GM12878 (cell line): Measurements from ENCODE around the gene SEC16B. TPM values are rescaled to one million over a fixed set of nuclear protein-coding genes. Genes with fewer than 3 reads are reported as not detected.
A peak's percentile ranks its signal among the peaks of the same experiment; 100 is the strongest.

Source experiments
- CBX3 ChIP-seq: fragments of 200-600 bp; sonication (generic); IDR thresholded peaks from 2 replicates; pipeline ENCODE4 v1.6.1; 2016; ENCODE audit warnings: low read depth, borderline replicate concordance
- CHD1 ChIP-seq: IDR thresholded peaks from 2 replicates; pipeline ENCODE4 v1.6.1; 2012; ENCODE audit warnings: low read depth, low read length, improper control_type of control experiment
- GABPA ChIP-seq: IDR thresholded peaks from 2 replicates; pipeline ENCODE4 v1.6.1; 2014; ENCODE audit warnings: antibody characterized with exemption, low read depth, mild to moderate bottlenecking, inconsistent platforms
- HCFC1 ChIP-seq: fragments of 150-350 bp; IDR thresholded peaks from 2 replicates; pipeline ENCODE4 v1.6.1; 2014; ENCODE audit warnings: low read length
- NFIC ChIP-seq: IDR thresholded peaks from 2 replicates; pipeline ENCODE4 v1.6.1; 2012; ENCODE audit warnings: low read depth, mild to moderate bottlenecking, inconsistent platforms, low read length, moderate library complexity
- REST ChIP-seq: IDR thresholded peaks from 2 replicates; pipeline ENCODE4 v1.6.1; 2012; ENCODE audit warnings: mild to moderate bottlenecking, low read depth, low read length
- SMAD5 ChIP-seq: IDR thresholded peaks from 2 replicates; pipeline ENCODE4 v1.6.1; 2016; ENCODE audit warnings: antibody characterized with exemption, low read depth
- SRF ChIP-seq, 2 experiments: IDR thresholded peaks; 2 replicates each; pipeline ENCODE4 v1.6.1; 2011; ENCODE audit warnings: low read depth in 2 of 2, low read length in 2 of 2, mild to moderate bottlenecking in 1 of 2, moderate library complexity in 1 of 2
- SUPT20H ChIP-seq: IDR thresholded peaks from 2 replicates; pipeline ENCODE4 v1.6.1; 2011; ENCODE audit warnings: low read depth, mild to moderate bottlenecking, low read length, moderate library complexity, borderline replicate concordance; ENCODE audit not compliant: control insufficient read depth
- YBX1 ChIP-seq: fragments of 450-650 bp; IDR thresholded peaks from 2 replicates; pipeline ENCODE4 v1.6.1; 2016; ENCODE audit warnings: antibody characterized with exemption
- ZBTB11 ChIP-seq: fragments of 450-650 bp; formaldehyde crosslinking; IDR thresholded peaks from 2 replicates; pipeline ENCODE4 v1.5.0; 2022; ENCODE audit warnings: mild to moderate bottlenecking, missing genetic modification characterization
- ZNF592 ChIP-seq: fragments of 450-650 bp; IDR thresholded peaks from 2 replicates; pipeline ENCODE4 v1.6.1; 2017; ENCODE audit warnings: mild to moderate bottlenecking, moderate library complexity
- ZNF622 ChIP-seq: fragments of 450-650 bp; IDR thresholded peaks from 2 replicates; pipeline ENCODE4 v1.6.1; 2017; ENCODE audit warnings: mild to moderate bottlenecking, inconsistent platforms
- polyA plus RNA-seq, 11 experiments: library from polyadenylated mRNA; depleted of rRNA in 4 of 11; unstranded in 6 of 11; stranded (reverse) in 5 of 11; fragments of >200 nt; fragmentation: Nextera tagmentation in 4 of 11; fragmentation: Illumina TruSeq in 1 of 11; extraction: Ambion mirVana in 4 of 11; extraction: Trizol in 1 of 11; gene quantifications; 1 replicate in 1 of 11; 2 replicates in 10 of 11; pipeline versions ENCODE4 v1.2.1 to v1.2.3, GENCODE V29; 2011 to 2016; ENCODE audit warnings: inconsistent platforms in 2 of 11, missing spikeins in 2 of 11, low read depth in 1 of 11
- total RNA-seq, 4 experiments: library from RNA; depleted of rRNA in 3 of 4; stranded (reverse); fragments of >200 nt in 3 of 4; fragmentation: Illumina TruSeq in 1 of 4; extraction: Trizol in 1 of 4; gene quantifications; 2 replicates each; pipeline versions ENCODE4 v1.2.1 to v1.2.3, GENCODE V29; 2013 to 2021

Gene SEC16B
- total and polyA plus RNA-seq, 10 of the 15 experiments (the other 5 are each of a cell fraction or from before 2014, with no cell fraction given) = 0.10 to 0.94 (median 0.17) TPM; not detected in 2

GRCh38 chr1:177984136-177984525, 14.3 kb upstream of the SEC16B start (continued):
- TF ChIP-seq ZBTB11 (CRISPR knock-in tag) (peak; percentile 59), YBX1 (no peak), NFIC (no peak), ZNF592 (peak; percentile 88), SUPT20H (no peak), HCFC1 (0 out of 2 replicates have a peak, but pooled peaks have one; percentile 14), GABPA (peak; percentile 46; the same call in 1 of the 2 replicates), CBX3 (no peak), ZNF622 (no peak), SRF (IDR thresholded peaks at IDR 0.05; ENCODE audit: low read depth in 2 of 2, low read length in 2 of 2) (no peak), REST (no peak), CHD1 (no peak), SMAD5 (no peak)
